ENCODE measurements around the gene KNSTRN.

GRCh38 chr15:40437752-40438687 lies 55.5 kb downstream of the KNSTRN start:
- TF ChIP-seq CTCF (IDR thresholded peaks at IDR 0.05) (no peak), POLR2A (IDR thresholded peaks at IDR 0.05) (no peak), POLR2AphosphoS5 (IDR thresholded peaks at IDR 0.05) (no peak), EP300 (IDR thresholded peaks at IDR 0.05) (no peak)
